ENCODE results near the gene RANBP3.

The RANBP3 gene

GRCh38 chr19:5914946-5915781 is 62.8 kb downstream of the RANBP3 start:
- TF ChIP-seq CTCF (conservative IDR thresholded peaks at IDR 0.05; ENCODE audit: control insufficient read depth, insufficient read depth, low read depth, low read length) = no peak
- no peak for DNase-seq (ENCODE audit: low read depth)
- H3K4me3 ChIP-seq (ENCODE audit: control insufficient read depth, low read depth, low read length) = no peak overlapping the region

GRCh38 chr19:5914358-5914774 is 63.6 kb downstream of the RANBP3 start:
- no peak overlapping the region for H3K4me3 ChIP-seq (ENCODE audit: control insufficient read depth, low read depth, low read length)

GRCh38 chr19:5913739-5914357 is 64.1 kb downstream of the RANBP3 start, which contains the start of gene CAPS:
Gene CAPS, plus strand, starts transcription at chr19:5914254. Its CDS starts 153 bp downstream, at chr19:5914407.
- DNase-seq (ENCODE audit: low read depth) = peak; percentile 55
- TF ChIP-seq CTCF (conservative IDR thresholded peaks at IDR 0.05; ENCODE audit: control insufficient read depth, insufficient read depth, low read depth, low read length) = no peak
- H3K4me3 ChIP-seq (ENCODE audit: control insufficient read depth, low read depth, low read length) = no peak within 1 kb of the TSS

More at GRCh38 chr19:5914358-5914774, 63.6 kb downstream of the RANBP3 start:
- no peak for DNase-seq (ENCODE audit: low read depth)
- no peak for TF ChIP-seq CTCF (conservative IDR thresholded peaks at IDR 0.05; ENCODE audit: control insufficient read depth, insufficient read depth, low read depth, low read length)

- DNase-seq (ENCODE audit: low read depth) = no peak
- no peak for TF ChIP-seq CTCF (conservative IDR thresholded peaks at IDR 0.05; ENCODE audit: control insufficient read depth, insufficient read depth, low read depth, low read length)
- no peak overlapping the region for H3K4me3 ChIP-seq (ENCODE audit: control insufficient read depth, low read depth, low read length)
Measured at GRCh38 chr19:5911366-5911765, 66.6 kb downstream of the RANBP3 start.

GRCh38 chr19:5910638-5910907 is 67.4 kb downstream of the RANBP3 start:
- no peak for TF ChIP-seq CTCF (conservative IDR thresholded peaks at IDR 0.05; ENCODE audit: control insufficient read depth, insufficient read depth, low read depth, low read length)
- no peak overlapping the region for H3K4me3 ChIP-seq (ENCODE audit: control insufficient read depth, low read depth, low read length)
- DNase-seq (ENCODE audit: low read depth) = no peak

- no peak for TF ChIP-seq CTCF (conservative IDR thresholded peaks at IDR 0.05; ENCODE audit: control insufficient read depth, insufficient read depth, low read depth, low read length)
- DNase-seq (ENCODE audit: low read depth) = no peak
- no peak overlapping the region for H3K4me3 ChIP-seq (ENCODE audit: control insufficient read depth, low read depth, low read length)
Measured at GRCh38 chr19:5908773-5909442, 69.0 kb downstream of the RANBP3 start.
